ENCODE results near the gene GCFC2.

Gene GCFC2

GRCh38 chr2:75667884-75668283 lies 42.8 kb downstream of the GCFC2 start:
- CTCF ChIA-PET = interaction anchor here (0.9 to 1.4 kb wide), 2 partner anchors 27 to 40 kb away, joined by 3 to 6 read pairs; no protein-coding TSS in a partner anchor
- DNase-seq (ENCODE audit: extremely low spot score) = no peak
- no peak for TF ChIP-seq CTBP1 (IDR thresholded peaks at IDR 0.05; ENCODE audit: borderline replicate concordance)
- TF ChIP-seq SP1 (IDR thresholded peaks at IDR 0.05) = no peak
- TF ChIP-seq NFRKB (IDR thresholded peaks at IDR 0.05) = no peak
- TF ChIP-seq L3MBTL2 (conservative IDR thresholded peaks at IDR 0.05) = no peak
- TF ChIP-seq LEF1 (IDR thresholded peaks at IDR 0.05; ENCODE audit: borderline replicate concordance) = no peak
- POLR2A ChIA-PET = no interaction called here

- ChIA-PET POLR2A (no interaction called here), CTCF (interaction anchor here (0.6 kb wide), 1 partner anchor 11 kb away, joined by 3 read pairs; no protein-coding TSS in a partner anchor)
- TF ChIP-seq FOXA1 (IDR thresholded peaks at IDR 0.05) (no peak), L3MBTL2 (conservative IDR thresholded peaks at IDR 0.05) (no peak), LEF1 (IDR thresholded peaks at IDR 0.05; ENCODE audit: borderline replicate concordance) (no peak), TARDBP (IDR thresholded peaks at IDR 0.05) (no peak), PKNOX1 (IDR thresholded peaks at IDR 0.05) (no peak), ZNF384 (IDR thresholded peaks at IDR 0.05) (no peak), FOXK2 (IDR thresholded peaks at IDR 0.05) (no peak), CTBP1 (IDR thresholded peaks at IDR 0.05; ENCODE audit: borderline replicate concordance) (no peak), FOXM1 (IDR thresholded peaks at IDR 0.05; ENCODE audit: borderline replicate concordance) (no peak), NFRKB (IDR thresholded peaks at IDR 0.05) (no peak), HDGF (IDR thresholded peaks at IDR 0.05; ENCODE audit: borderline replicate concordance) (no peak), SUZ12 (IDR thresholded peaks at IDR 0.05) (no peak), ELF4 (IDR thresholded peaks at IDR 0.05) (no peak), BHLHE40 (IDR thresholded peaks at IDR 0.05; ENCODE audit: borderline replicate concordance) (no peak)
- no peak for DNase-seq (ENCODE audit: extremely low spot score)
These were observed 43.8 kb downstream of the GCFC2 start for GRCh38 chr2:75666911-75667310.

- TF ChIP-seq ARNT (IDR thresholded peaks at IDR 0.05) (no peak), NFRKB (IDR thresholded peaks at IDR 0.05) (no peak), FOXK2 (IDR thresholded peaks at IDR 0.05) (no peak), HDGF (IDR thresholded peaks at IDR 0.05; ENCODE audit: borderline replicate concordance) (no peak), SP1 (IDR thresholded peaks at IDR 0.05) (no peak), BHLHE40 (IDR thresholded peaks at IDR 0.05; ENCODE audit: borderline replicate concordance) (no peak), L3MBTL2 (conservative IDR thresholded peaks at IDR 0.05) (no peak), ZNF384 (IDR thresholded peaks at IDR 0.05) (no peak), CTBP1 (IDR thresholded peaks at IDR 0.05; ENCODE audit: borderline replicate concordance) (no peak), LEF1 (IDR thresholded peaks at IDR 0.05; ENCODE audit: borderline replicate concordance) (no peak), FOXM1 (IDR thresholded peaks at IDR 0.05; ENCODE audit: borderline replicate concordance) (no peak), SUZ12 (IDR thresholded peaks at IDR 0.05) (no peak), PKNOX1 (IDR thresholded peaks at IDR 0.05) (no peak), ELF4 (IDR thresholded peaks at IDR 0.05) (no peak), FOXA1 (IDR thresholded peaks at IDR 0.05) (no peak), TARDBP (IDR thresholded peaks at IDR 0.05) (no peak)
- POLR2A ChIA-PET = interaction anchor here (2.7 kb wide), 1 partner anchor 11 kb away, joined by 9 read pairs; the partner anchor contains the start of gene MRPL19
- DNase-seq (ENCODE audit: extremely low spot score) = no peak
- CTCF ChIA-PET = no interaction called here
These were observed 52.9 kb downstream of the GCFC2 start for GRCh38 chr2:75657798-75658197.

GRCh38 chr2:75656563-75656962 lies 54.2 kb downstream of the GCFC2 start:
- CTCF ChIA-PET = no interaction called here
- TF ChIP-seq FOXM1 (IDR thresholded peaks at IDR 0.05; ENCODE audit: borderline replicate concordance) (no peak), BHLHE40 (IDR thresholded peaks at IDR 0.05; ENCODE audit: borderline replicate concordance) (no peak), SUZ12 (IDR thresholded peaks at IDR 0.05) (no peak), HDGF (IDR thresholded peaks at IDR 0.05; ENCODE audit: borderline replicate concordance) (no peak), ZNF384 (IDR thresholded peaks at IDR 0.05) (no peak), L3MBTL2 (conservative IDR thresholded peaks at IDR 0.05) (no peak), TARDBP (IDR thresholded peaks at IDR 0.05) (no peak), FOXA1 (IDR thresholded peaks at IDR 0.05) (no peak), LEF1 (IDR thresholded peaks at IDR 0.05; ENCODE audit: borderline replicate concordance) (no peak), CTBP1 (IDR thresholded peaks at IDR 0.05; ENCODE audit: borderline replicate concordance) (no peak), FOXK2 (IDR thresholded peaks at IDR 0.05) (no peak), PKNOX1 (IDR thresholded peaks at IDR 0.05) (no peak), SP1 (IDR thresholded peaks at IDR 0.05) (no peak), ARNT (IDR thresholded peaks at IDR 0.05) (no peak), ELF4 (IDR thresholded peaks at IDR 0.05) (no peak), NFRKB (IDR thresholded peaks at IDR 0.05) (no peak)
- POLR2A ChIA-PET = interaction anchor here (2.7 kb wide), 1 partner anchor 9 kb away, joined by 9 read pairs; the partner anchor contains the start of gene MRPL19
- DNase-seq (ENCODE audit: extremely low spot score) = no peak

GRCh38 chr2:75655861-75656260 lies 54.9 kb downstream of the GCFC2 start:
- TF ChIP-seq FOXM1 (IDR thresholded peaks at IDR 0.05; ENCODE audit: borderline replicate concordance) (no peak), CTBP1 (IDR thresholded peaks at IDR 0.05; ENCODE audit: borderline replicate concordance) (no peak), SUZ12 (IDR thresholded peaks at IDR 0.05) (no peak), LEF1 (IDR thresholded peaks at IDR 0.05; ENCODE audit: borderline replicate concordance) (no peak), HDGF (IDR thresholded peaks at IDR 0.05; ENCODE audit: borderline replicate concordance) (no peak), ARNT (IDR thresholded peaks at IDR 0.05) (no peak), FOXA1 (IDR thresholded peaks at IDR 0.05) (no peak), ZNF384 (IDR thresholded peaks at IDR 0.05) (no peak), BHLHE40 (IDR thresholded peaks at IDR 0.05; ENCODE audit: borderline replicate concordance) (no peak), SP1 (IDR thresholded peaks at IDR 0.05) (no peak), ELF4 (IDR thresholded peaks at IDR 0.05) (no peak), FOXK2 (IDR thresholded peaks at IDR 0.05) (no peak), TARDBP (IDR thresholded peaks at IDR 0.05) (no peak), L3MBTL2 (conservative IDR thresholded peaks at IDR 0.05) (no peak), PKNOX1 (IDR thresholded peaks at IDR 0.05) (no peak), NFRKB (IDR thresholded peaks at IDR 0.05) (no peak)
- DNase-seq (ENCODE audit: extremely low spot score) = no peak
- ChIA-PET POLR2A (interaction anchor here (2.7 kb wide), 1 partner anchor 9 kb away, joined by 9 read pairs; the partner anchor contains the start of gene MRPL19), CTCF (no interaction called here)
